DMS53 treated with DMSO at 0.1 percent for 48 hours (cell line): ENCODE data around the gene FKRP.
A peak's percentile ranks its signal among the peaks of the same experiment; 100 is the strongest.
"Not testable (repeated sequence)": the region's sequence is repeated elsewhere in the genome, so short reads cannot be mapped to it uniquely, and the experiment has no call there.

ENCODE experiments used
- DNase-seq: peaks from one replicate; lab custom pipeline; 2025; ENCODE audit not compliant: unreplicated experiment; lab: John Stamatoyannopoulos, UW

The FKRP gene, protein sequence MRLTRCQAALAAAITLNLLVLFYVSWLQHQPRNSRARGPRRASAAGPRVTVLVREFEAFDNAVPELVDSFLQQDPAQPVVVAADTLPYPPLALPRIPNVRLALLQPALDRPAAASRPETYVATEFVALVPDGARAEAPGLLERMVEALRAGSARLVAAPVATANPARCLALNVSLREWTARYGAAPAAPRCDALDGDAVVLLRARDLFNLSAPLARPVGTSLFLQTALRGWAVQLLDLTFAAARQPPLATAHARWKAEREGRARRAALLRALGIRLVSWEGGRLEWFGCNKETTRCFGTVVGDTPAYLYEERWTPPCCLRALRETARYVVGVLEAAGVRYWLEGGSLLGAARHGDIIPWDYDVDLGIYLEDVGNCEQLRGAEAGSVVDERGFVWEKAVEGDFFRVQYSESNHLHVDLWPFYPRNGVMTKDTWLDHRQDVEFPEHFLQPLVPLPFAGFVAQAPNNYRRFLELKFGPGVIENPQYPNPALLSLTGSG

DNA sequence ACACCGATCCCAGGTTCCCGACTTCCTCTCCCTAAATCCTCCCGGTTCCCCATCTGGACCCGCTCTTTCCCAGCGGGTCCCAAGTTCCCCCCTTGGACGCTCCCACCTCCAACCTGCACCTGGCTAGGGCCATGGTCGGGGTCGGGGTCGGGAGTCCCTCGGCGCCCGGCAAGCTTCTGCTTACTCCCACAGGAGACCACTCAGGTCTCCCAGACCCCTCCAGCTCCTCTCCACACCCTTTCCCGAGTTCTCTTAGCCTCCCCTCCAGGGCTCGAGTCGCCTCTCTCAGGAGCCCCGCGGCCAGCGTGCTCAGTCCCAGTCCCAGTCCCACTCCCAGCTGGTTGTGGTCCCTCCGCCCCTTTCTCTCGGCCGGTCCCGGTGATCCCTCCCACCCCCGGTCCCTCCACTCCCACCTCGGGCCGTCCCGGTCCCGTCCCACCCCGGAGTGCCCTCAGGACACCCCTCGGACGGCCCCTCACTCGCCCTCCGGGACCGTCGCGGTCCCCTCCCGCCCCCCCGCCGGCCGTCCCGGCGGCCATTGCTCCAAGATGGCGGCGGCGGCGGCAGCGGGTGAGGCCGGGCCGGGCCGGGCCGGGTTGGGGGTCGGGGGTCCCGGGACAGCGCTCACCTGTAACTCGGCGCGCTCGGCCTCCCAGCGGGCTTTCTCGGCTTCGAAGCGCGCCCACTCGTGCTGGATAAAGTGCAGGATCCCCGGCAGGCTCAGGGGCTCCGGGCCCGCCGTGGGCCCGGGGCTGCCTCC, at the start of gene FKRP:
FKRP (plus strand) TSS at position 537 of the 760 bp plus-strand sequence. CDS start 9,394 bp downstream, outside the sequence.
- DNase-seq = no peak

DNA sequence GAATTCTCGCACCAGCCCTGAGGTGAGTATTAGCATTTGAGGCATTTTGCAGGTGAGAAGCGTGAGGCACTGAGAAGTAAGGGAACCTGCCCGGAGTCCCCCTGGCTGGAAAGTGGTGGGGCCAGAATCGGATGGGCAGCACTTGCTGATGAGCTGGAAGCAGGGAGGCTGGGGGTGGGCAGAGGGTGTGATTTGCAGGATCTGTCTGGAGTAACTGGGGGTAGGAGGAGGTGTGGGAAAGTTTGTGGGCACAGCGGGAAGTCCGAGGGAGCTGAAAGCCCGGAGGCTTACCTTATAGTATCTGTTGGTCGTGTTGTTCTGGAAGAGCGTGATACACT, 49.0 kb upstream of the FKRP start:
- DNase-seq = no peak

DNA sequence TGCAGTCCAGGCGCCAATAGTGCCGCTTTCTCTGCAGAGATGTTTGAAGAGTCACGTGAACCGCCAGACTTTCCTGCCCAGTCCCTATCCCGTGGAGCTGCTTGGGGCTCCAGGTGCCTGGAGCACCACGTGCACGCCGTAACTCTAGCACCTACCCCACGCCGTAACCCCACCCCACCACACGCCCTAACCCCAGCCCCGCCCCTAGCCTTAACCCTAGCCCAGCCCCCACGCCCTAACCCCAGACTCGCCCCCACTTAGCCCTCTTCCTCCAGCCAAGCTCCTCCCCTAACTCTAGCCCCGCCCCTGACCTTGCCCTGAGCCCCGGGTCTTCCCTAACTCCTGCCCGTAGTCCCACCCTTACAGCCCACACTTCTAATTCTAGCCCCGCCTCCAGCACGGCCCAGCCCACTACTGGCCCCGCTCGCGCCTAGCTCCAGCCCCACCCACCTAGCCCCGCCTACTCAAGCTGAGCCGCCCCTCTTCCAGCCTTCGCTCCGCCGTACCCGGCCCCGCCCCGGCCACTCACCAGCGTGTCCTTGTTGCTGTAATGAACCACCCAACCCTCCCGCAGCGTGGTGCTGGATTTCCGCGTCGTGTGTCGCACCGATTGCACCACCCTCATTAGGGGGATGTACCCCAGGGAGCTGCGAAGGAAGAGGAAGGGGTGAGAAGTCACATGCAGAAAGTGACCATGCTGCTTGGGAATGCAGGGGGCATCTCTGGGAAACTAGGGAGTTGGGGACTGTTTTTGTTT, 48.5 kb upstream of the FKRP start:
- DNase-seq = no peak

DNA sequence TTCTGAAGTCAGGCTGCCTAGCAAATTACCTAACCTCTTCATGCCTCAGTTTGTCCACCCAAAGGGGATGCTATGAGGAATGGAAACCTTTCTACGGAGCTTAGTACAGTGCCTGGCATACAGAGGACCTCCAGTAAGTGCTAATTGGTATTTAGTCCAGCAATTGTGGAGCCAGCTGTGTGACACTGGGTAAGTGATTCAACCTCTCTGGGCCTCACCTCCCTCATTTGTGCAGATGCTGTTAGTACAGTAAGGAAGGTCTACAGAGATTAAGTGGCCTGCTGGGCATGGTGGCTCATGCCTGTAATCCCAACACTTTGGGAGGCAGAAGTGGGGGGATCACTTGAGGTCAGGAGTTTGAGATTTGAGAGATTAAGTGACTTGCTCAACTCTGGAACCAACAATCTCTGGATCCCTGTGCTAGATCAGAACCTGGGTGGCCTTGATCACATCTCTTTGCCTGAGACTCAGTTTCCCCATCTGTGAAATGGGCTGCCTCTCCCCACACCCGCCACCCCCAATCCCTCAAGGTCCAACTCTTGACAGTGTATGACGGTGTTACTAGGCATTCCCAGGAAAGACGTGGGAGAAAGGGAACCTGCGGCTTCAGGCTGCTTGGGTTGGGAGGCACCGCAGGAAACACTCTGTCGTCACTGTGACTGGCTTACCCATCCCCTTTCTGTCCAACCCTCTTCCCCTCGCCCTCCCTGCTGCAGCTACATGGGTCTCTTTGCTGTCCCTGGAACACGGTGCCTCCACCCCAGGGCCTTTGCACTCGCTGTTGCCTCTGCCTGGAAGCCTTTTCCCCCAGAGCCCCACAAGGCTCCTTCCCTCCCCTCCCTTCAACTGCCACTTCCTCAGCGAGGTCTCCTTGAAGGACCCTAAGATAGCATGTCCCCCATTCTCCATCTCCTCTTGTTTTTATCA, 47.2 kb upstream of the FKRP start:
- no peak for DNase-seq

DNA sequence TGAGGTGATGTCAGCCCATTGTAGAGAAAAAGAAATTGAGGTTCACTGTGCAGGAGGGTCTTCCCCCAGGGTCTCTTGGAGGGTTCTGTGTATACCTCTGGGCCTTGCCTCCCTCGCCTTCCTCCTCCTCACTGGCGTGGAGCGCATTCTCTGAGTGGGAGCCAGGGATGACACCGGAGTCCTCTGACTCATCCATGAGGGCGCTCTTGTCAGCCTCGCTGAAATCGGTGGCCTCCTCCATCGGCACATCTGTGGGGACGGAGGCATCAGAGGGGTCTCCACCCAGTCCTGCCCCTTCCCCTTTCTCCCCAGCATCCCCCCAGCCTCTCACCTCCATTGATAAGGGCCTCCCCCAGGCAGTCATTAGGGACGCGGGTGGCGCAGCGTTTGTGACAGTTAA, 45.2 kb upstream of the FKRP start:
- DNase-seq = no peak

DNA sequence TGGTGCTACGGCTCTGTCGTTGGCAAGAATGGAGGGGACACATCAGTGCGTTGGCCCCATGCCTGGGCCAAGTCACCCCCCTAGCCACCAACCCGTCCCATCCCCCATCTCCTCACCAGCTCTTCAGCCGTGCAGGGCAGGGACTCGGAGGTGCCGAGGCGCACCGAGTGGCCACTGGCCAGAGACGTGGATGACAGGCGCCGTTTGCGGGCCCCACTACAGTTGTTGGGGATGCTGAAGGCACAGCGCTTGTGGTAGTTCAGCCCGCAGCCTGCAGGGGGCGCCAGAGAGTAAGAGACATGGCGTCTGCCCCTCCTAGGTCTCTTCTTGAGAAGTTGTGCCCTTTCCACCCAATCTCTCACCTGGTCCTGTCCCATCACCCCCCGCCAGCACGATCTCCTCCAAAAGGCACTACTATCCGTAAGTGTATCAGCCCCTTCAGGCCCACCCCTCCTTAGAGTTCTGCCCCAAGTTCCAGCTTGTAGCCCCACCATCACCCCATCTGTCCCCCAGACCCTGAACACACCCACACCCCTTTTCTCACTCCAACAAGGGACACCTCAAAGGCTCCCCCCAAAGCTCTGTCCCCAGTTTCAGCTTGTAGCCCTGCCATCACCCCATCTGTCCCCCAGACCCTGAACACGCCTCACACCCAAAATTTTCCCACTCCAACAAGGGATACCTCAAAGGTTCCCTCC, 41.3 kb upstream of the FKRP start:
- DNase-seq = peak; percentile 13

DNA sequence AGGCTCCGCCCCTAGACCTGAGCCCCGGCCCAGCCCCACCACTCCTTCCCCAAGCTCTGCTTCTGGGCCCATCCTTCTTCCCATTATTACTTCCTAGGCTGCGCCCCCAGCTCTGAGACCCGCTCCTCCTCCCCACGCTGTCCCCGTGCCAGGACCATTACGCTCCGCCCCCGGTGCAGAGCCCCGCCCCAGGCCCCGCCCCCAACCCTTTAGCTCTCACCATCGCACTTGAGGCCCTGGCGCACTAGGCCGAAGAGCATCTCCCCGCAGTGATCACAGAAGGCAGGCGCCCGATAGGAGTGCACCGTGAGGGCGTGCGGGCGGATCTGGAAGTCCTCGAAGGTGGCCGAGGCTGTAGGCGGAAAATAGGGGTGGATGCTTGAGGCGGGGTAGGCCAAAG, 35.2 kb upstream of the FKRP start:
- no peak for DNase-seq

DNA sequence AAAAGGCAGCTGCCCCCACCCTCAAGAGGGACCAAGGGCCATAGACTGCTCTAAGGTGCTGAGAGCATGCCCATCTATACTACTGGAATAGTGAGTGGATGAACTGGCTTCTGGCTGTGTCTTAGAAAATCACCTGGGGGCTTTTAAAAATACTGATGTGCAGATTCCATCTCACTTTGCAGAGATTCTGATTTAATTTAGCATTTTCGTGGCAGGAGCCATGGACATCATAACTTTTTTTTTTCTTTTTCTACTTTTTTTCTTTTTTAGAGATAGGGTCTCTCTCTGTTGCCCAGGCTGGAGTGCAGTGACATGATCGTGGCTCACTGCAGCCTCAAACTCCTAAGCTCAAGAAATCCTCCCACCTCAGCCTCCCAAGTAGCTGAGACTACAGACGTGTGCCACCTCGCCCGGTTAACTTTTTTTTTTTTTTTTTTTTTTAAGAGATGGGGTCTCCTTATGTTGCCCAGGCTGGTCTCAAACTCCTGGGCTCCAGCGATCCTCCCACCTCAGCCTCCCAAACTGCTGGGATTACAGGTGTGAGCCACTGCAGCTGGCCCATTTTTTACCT, 33.0 kb upstream of the FKRP start:
- not testable (repeated sequence) for DNase-seq

DNA sequence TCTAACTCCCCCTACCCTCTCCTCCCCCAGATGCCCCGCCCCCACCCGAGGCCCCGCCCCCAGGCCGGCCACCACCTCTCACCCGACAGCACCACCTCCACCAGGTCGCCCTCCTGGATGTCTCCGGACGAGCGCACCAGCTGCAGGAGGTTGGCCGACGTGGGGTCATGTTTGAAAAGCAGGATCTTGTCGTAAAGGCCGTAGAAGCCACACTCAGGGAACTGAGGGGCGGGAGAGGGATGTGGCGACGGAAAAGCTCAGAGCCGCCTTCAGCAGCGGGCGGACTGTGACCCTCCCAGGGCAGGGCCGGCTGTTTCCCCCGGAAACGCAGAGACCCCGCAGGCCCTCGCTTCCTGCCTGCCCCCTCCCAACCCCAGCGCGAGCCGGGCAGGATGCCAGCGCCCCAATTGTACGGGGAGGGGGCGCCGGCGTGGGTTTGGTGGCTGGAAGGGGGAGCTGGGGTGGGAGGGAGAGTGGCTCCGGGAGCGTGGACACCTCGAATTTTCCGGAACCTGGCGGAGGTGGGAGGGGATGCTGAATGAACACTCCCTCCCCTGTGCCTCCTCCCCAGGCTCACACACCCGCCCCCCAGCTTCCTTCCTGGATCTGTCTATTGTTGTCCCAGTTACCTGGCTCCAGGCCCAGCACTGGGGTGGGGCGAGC, 31.9 kb upstream of the FKRP start:
- DNase-seq = peak; percentile 79

DNA sequence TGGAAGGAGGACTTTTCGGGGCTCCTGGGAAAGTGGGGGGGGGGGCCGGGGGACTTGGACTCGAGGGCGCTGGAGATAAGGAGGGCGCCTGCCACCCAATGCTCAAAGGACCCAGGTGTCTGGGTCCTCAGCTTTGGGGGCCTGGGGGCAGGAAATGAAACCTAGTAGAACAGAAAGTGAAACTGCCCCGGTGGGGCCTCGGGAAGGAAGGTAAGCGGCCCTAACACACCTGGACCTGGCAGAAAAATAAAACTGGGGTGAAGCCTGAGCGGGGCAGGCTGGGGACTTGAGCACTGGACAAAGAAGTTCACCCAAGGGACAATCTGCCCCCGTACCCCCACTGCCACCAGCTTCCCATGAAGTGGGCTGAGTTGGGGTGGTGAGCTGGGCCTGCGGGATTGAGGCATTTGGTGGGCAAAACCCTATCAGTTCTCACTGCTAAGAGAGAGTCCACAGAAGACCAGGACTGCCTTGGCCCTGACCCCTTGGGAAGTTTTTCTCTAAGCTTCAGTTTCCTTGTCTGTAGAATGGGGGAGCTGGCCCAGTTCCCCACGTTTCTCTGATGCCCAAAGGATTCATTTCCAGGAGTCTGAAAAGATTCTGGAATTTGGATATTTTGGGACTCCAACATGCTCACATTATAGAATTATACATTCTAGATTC, 31.3 kb upstream of the FKRP start:
- DNase-seq = peak; percentile 68

DNA sequence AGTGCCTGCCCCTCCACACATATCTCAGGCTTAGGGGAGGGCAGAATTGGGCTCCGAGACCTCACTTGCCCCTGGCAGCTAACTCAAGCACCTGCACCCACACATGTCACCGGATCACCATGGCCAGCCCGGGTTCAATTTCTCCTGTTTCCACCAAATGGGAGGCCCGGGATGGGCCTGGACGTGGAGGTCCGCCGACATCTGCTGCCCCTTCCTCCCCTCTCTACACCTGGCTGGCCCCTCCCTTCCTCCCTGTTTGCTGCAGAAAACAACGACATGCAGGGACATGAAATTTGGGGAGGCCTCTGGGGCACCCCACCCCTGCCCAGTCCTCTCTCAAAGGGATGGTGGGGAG, 30.3 kb upstream of the FKRP start:
- DNase-seq = no peak

DNA sequence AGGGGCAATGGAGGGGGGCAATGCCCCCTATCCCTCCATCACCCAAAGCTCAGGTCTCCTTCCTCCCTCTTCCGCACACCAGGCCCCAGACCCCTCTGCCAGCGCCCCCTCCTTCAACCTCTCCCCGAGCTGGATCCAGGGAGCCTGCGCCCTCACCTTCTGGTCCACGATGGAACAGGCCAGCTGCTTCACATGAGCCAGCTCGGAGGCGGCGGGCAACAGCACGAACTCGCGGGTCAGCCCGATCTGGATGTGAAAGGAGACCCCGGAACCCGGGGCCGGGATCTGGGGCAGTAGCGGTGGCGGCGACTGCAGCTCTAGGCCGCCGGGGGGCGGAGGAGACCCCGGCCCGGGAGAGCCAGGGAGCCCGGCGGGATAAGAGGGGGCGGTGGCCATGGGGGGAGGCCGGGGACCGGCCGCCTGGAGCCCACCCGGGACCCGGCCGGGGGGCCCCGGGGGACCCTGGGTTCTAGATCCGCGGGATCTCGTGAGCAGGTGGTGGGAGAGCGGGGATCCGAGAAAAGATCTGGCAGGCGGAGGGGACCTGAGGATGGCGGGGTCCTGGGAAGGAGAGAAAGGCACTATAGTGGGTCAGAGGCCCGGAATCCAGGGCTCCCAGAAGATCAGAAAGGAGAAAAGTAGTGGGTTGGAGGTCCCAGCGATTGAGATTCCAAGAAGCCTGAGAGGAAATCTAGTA, 29.7 kb upstream of the FKRP start:
- DNase-seq = no peak

DNA sequence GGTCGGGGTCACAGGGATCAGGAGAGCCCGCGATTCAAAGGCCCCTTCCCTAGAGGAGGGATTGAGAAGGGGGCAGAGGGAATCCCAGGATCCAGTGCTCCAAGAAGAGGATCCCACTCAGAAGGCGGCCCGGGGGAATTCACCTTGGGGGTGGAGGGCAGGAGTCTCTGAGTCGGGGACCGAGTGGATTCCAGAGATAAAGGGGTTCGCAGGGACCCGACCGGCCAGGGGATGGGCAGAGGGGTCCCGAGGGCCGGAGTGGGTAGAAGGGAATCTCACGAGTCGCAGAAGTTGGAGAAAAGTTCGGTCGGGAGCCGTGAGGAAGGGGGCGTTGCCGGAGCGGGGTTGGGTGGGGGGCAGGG, 29.2 kb upstream of the FKRP start:
- no peak for DNase-seq

DNA sequence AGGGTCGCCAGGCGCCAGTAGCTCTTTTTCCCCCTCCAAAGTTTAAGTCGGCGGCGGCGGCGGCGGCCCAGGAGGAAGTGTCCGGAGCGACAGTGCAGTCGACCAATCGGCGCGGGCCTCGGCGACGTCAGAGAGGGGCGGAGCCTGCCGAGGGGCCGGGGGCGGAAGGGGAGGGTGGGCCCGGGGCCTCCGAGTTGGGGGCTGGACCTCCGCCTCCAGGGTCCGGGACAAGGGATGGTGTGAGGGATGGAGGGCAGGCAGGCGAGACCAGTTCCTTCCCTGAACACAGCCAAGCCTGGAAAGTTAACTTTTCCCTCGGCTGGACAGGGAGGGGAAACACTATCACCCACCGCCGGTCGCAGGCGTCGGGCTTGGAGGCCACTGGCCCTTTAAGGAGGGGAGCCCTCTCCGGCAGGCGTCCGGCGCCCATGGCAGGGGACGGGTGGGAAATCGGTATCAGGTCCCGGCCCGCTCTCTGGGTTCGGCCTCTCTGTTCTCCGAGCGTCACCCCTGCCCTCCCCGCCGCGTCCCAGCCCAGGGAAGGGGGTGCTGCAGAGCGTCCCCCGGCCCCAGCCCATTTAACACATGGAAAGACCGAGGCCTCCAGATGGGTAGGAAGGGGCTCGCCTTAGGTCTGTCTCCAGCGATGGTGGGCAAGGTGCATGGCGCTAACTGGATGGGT, 28.7 kb upstream of the FKRP start, which contains the start of gene PRKD2:
PRKD2 (minus strand) TSS at position 81 of the 682 bp plus-strand sequence. CDS start 744 bp downstream, outside the sequence.
- peak; percentile 39 for DNase-seq

DNA sequence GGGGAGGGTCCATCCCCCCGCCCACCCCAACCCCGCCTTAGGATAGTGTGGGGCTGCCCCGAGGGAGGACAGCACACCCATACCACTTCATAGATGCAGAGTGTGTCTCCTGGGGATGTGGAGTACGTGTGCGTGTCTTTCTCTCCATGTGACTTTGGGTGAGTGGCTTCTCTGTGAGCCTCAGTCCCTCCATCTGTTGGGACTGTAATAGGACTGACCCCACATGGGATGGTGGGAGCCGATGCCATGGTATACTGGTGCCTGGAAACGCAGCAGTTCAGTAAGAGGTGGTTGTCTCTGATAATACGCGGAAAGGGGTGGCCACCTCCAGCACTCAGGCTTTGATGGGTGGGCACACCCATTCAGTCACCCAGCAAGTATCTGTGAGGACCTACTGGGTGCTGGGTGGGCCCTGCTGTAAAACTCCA, 28.1 kb upstream of the FKRP start:
- DNase-seq = peak; percentile 14

DNA sequence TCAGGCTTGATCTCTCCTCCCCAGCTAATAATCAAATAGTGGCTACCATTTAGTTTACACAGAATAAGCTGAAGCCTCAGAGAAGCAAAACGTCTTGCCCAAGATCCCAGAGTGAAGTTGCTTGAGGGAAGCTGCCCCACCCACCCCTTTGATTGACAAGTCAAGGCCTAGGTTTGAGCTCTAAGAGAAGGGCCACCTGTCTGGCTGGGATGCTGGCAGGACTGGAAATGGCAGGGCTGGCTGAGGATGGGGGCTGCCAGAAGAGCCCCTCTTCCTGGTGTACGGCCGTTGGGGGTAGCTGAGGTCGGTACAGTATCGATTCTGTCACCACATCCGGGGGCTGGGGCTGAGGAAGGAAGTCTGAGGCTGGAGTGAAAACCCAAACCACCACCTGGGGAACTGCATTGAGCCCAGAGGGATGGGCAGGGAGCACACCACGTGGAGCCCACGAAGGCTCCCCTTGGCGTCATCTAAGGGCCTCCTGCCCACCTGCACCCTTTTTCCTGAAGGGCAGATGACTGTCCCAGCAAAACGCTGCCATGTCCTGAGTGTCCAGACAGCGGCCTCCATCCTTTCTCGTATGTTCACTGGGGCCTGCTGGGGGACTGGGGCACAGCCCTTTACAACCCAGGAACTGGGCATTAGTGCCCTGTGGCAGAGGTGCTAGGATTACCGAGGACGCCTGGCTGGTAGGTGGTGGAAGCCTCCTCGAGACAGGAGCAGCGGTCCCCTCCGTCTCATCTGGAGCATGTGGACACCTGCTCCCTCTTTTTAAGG, 27.5 kb upstream of the FKRP start:
- DNase-seq = peak; percentile 35
